Vagina (tissue), 2 donors: ENCODE data around the gene WWP2.
"Not testable (repeated sequence)": the region's sequence is repeated elsewhere in the genome, so short reads cannot be mapped to it uniquely, and the experiment has no call there.

ENCODE experiments used
- CTCF ChIP-seq, 3 experiments: fragments of 450-650 bp in 2 of 3; fragments of 200-600 bp in 1 of 3; sonication (generic) in 1 of 3; IDR thresholded peaks; one replicate each; pipeline ENCODE4 v1.5.1; 2017 to 2019; ENCODE audit warnings: antibody characterized with exemption in 3 of 3, mild to moderate bottlenecking in 2 of 3, moderate library complexity in 2 of 3
- POLR2A ChIP-seq, 2 donors: fragments of 450-650 bp; IDR thresholded peaks; one replicate each; pipeline ENCODE4 v1.6.1; 2017; ENCODE audit warnings: antibody characterized with exemption in 2 of 2, mild to moderate bottlenecking in 2 of 2, moderate library complexity in 2 of 2
- POLR2AphosphoS5 ChIP-seq, 2 donors: sonication (generic); formaldehyde crosslinking; IDR thresholded peaks; one replicate each; pipeline ENCODE4 v1.9.0; 2017; ENCODE audit warnings: antibody characterized with exemption in 2 of 2, mild to moderate bottlenecking in 2 of 2, low read depth in 1 of 2; ENCODE audit not compliant: insufficient read depth in 1 of 2

GRCh38 chr16:69972935-69973334 lies 210.8 kb downstream of the WWP2 start:
- not testable (repeated sequence) for TF ChIP-seq POLR2AphosphoS5 (IDR thresholded peaks at IDR 0.05; ENCODE audit: insufficient read depth in 1 of 2, low read depth in 1 of 2); CTCF (IDR thresholded peaks at IDR 0.05); POLR2A (IDR thresholded peaks at IDR 0.05)
